Hematopoietic multipotent progenitor cell treated with erythropoietin and hydrocortisone succinate and interleukin-3 and kit ligand, for 17 days (in vitro differentiated cells): Measurements from ENCODE around the gene C2orf68.
"Not testable (repeated sequence)": the region's sequence is repeated elsewhere in the genome, so short reads cannot be mapped to it uniquely, and the experiment has no call there.

Source experiments
- DNase-seq: peaks from one replicate; pipeline ENCODE4 v3.0.0-alpha.2; 2015; ENCODE audit warnings: low spot score

Gene C2orf68

DNA sequence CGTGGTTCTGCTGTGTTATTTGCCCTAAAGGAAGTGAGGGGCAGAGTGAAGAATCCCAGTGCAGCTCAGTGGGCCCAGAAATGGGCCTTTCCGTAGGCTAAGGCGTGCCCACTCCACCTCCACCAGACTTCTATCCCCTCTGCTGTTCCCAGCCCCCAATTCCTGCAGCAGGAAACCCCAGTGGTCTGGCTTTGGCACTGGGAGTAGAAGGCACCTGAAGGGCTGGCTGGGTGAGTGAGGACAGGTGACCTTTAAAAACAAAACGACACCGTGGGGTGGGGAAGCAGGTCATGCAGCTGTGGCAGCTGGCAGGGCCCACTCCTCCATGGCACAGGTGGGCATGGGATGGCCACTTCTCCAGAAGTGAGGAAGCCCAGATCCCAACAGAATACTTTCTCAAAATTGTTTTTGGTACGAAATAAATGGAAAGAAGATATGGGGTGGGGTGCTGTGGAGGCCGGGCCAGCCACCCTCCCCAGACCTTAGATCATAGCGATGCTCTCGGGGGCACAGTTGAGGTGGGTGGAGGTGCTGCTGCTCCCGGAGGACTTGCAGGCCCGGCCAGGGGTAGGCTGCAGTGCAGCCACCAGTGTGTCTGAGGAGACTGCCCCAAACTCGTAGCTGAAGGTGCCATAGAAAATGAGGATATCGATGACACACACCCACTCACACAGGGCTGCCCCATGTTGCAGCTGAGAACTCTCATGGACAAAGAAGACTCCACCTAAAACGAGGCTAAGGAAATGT is 13.1 kb downstream of the C2orf68 start:
- no peak for DNase-seq

- no peak for DNase-seq
Measured at GRCh38 chr2:85597241-85597640, 14.6 kb downstream of the C2orf68 start.

DNA sequence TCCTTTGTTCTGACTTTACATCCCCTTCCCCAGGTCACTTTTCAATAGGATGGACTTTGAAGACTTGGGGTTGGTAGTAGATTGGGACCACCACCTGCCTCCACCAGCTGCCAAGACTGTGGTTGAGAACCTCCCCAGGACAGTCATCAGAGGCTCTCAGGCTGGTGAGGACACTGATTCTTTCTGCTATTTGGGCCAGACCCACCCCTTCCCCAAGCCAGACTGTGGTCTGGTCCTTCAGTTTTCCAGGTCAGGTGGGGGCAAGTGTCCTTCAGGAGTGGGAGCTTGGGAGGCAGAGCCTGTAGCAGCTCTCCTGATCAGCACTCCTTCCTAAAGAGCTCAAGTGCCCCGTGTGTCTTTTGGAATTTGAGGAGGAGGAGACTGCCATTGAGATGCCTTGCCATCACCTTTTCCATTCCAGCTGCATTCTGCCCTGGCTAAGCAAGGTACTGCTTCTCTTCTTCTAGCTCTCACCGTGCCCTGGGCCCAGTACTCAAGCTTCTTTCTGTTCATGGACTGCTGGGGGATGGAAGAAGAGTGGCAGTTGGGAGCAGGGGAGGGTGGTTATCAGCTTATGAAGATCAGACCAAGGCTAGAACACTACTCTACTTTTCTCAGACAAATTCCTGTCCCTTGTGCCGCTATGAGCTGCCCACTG is 15.3 kb downstream of the C2orf68 start:
- no peak for DNase-seq

DNA sequence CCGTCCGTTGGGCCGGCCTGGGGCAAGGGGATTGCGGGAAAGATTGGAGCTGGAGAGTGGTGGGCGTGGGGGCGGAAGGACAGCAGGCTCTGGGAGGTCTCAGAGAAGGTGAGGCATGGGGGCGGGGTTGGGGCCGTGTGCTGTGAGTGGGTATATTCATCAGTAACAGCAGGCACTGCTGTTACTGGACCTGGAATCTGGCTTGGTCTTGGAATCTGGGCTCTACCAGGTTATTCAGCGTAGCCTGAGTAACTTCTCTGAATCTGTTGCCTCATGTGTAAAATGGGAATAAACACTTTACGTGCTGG is 15.9 kb downstream of the C2orf68 start:
- DNase-seq: peak; percentile 33

DNA sequence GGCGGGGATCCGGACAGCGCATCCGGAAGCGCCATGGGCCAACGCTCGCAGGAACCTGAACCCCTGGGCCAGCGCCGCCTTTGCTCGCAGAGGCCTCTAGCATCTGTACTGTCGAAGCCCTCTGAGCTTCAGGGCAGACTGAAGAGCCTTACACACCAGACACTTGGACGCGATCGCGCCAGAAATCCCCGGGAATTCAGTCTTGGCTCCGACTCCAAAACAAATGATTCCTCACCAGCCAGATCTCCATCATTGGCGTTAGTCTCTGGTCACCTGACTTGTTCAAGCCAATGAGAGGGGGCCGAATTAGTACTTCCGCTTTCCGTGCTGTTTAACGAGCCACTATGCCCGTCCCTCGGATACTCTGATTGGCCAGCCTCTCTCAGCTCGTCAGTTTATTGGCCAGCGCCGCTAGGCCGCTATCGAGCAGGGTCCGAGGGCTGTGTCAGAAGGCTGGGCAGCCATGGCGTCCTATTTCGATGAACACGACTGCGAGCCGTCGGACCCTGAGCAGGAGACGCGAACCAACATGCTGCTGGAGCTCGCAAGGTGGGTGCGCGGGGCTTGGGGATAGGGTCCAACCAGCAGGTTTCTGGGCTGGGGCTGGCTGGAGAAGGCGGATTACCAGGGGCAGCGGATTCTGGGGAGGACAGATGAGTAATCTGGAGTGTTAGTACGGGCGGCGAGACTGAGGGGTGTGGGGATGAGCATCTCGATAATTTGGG is 16.4 kb downstream of the C2orf68 start, which contains the start of gene RNF181:
Gene RNF181 (plus strand): TSS at position 445 of the 725 bp plus-strand sequence. CDS start 19 bp downstream, at position 464.
- DNase-seq: peak; percentile 98

DNA sequence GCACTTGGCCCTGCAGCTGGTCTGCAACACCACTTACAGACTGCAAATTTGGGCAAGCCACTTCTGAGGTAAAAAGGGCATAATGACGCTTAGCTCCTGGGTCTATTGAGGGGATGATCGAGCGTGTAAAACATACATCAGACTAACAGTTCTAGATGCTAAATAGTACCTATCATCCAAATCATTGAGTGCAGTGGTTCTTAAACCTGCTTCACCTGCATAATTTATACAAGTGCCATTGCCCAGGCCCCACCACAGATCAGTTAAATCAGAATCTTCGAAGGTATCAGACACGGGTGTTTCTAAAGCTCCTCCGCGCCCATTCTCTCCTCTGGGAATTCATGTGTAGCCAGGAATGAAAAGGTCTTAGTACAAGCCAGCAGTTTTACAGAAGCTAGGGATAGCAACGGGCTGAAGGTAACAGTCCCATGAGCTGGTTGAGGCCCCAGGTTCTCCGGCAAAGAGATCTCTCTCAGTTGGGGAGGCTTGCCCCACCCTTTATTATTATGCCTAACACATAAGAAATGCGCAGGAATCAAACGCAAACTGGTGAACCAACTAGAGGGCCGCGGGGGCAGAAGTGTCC is 17.1 kb downstream of the C2orf68 start:
- DNase-seq: no peak

GRCh38 chr2:85593023-85593422 is 18.8 kb downstream of the C2orf68 start:
- DNase-seq: no peak

GRCh38 chr2:85592299-85592698 is 19.6 kb downstream of the C2orf68 start:
- not testable (repeated sequence) for DNase-seq

DNA sequence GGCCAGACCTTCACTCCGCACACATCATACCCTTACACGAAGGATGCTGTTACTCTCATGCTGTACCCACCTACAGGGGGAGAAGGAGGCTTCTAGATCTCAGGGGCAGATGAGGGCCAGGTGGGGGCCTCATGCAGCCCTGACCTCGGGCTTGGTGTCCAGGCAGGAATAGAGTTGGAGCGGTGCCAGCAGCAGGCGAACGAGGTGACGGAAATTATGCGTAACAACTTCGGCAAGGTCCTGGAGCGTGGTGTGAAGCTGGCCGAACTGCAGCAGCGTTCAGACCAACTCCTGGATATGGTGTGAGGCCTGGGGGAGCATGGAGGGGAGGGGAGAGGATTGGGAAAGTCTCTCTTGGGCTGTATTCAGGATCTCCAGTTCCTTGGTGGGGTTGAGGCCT is 20.3 kb downstream of the C2orf68 start:
- DNase-seq: no peak

DNA sequence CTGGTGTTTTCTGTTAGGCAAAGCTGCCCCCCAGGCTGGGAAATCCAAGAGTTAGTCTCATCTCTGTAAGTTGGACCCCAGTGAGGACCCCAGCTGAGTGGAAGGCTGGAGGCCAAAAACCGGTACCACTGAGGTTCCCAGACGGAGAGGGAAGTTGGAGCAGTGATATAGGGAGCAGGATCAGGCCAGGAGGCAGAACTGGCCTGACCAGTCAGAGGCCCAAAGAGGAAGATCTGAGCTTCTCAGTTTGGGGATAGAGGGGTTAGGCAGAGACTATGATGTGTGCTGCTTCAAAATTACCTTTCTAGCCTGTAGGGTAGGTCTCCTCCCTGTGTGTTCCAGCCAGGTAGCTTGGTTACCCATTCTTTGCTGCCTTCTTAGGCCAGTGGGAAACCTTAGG is 20.9 kb downstream of the C2orf68 start:
- no peak for DNase-seq

GRCh38 chr2:85589982-85590791 is 21.7 kb downstream of the C2orf68 start:
- DNase-seq: no peak

DNA sequence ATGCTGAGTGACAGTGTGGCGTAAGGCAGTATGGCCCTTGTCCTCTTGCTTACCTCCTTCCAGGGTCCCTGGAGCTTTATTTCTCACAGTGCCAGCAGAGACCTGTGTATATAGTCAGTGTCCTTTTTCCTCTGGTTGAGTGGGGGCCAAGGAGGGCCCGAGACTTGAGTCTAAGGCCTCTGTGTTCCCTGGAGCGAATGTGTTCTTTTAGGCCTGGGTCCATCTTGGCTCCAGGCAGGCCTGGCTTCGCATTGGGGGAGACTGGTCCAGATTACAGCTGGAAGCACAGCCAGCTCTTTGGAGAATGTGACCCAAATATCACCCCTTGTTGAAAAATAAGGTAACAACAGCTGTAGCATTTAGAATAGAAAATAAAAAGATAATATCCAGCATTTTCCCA is 22.7 kb downstream of the C2orf68 start:
- no peak for DNase-seq

DNA sequence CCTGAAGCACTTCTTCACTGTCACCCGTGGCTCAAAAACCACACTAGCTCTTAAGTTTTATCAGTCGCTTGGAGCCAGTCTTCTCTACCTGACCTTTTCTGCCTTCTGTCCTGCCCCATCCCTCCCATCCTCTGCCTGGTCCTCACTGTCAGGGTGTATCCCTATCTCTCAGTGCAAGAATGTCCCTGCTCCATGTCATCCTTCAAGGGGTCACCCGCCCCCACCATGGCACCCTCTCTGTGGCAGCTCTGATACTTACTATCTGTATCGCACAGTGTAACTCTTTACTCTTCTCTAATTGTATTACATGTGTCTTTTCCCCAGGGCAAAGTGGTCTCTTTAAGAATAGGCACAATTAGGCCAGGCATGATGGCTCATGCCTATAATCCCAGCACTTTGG is 23.2 kb downstream of the C2orf68 start:
- no peak for DNase-seq

GRCh38 chr2:85588236-85588635 is 23.6 kb downstream of the C2orf68 start:
- no peak for DNase-seq

DNA sequence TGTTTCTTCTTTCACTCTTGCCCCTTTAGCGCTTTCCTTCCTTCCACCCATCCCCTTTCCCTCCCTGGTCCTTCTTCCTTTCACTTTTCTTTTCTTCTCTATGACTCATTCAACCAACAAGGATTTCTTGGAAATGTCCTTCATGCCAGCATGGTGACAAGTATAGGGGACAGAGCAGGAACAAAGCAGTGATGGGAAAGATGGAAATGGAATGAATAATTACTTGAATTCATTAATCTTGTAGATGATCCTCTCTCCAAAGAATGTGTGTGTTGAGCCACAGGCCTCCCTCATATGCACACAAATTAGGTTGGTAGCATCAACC is 26.1 kb downstream of the C2orf68 start:
- DNase-seq: no peak

DNA sequence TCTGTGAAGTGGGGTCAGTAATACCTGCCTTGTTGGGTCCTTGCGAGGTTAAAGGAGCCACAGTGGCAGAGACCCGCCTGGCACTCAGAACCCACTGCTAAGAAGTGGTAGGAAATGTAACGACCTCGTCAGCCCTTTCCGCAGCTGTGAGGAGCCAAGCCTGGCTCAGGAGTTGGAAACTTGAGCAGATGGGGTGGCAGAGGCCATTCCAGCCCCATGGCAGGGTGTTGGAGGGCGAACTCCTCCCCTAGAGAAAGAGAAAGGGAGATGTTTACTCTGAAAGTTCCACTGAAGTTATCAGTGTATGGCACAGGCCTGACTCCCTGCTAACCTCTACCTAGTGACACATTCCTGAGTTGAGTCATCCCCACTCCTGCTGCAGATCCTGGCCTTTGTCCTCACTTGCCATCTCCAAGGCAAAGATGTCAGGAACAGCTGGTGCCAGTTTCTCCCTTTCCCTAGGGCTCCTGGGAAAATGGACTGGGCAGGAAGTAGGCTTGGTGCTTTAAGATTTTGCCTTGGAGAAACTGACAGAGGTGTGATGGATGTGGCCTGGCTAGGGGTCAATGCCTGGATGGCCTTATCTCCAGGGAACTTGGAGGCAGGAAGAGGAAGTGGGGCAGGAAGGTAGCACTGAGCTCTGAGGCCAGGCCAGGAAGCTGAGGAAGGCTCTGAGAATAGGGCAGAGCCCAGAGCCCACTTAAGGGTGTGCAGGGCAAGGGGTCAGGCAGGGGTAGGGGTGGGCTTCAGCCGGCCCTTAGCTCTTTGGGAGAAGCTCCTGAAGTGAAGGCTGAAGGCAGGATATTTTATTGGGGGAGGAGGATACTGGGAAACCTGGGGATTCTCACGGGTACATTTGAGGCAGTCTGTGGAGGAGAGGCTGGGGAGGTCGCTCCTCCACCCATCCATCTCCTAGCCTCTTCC is 26.7 kb downstream of the C2orf68 start:
- DNase-seq: peak; percentile 49

DNA sequence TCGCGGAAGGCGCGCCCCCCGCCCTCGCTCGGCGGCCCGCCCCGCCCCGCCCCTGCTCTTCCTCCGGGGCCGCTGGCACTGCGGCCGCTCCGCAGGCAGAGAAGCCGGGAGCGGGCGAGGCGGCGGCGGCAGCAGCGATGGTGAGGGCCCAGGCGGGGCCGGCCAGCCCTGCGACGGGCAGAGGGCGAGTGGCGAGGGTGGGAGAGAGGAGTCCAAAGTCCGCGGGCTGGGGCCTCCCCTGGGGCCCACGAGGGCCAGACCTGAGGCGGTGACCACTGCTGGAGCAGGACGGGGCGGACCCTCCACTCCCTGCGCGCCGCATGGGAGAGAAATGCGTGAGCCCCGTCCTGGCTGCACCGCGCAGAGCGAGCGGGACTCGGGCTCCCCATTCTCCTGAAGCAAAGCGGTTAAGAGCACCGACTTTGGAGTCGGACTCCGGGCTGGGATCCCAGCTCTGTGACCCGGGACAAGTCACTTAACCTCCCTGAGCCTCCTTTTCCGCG is 27.5 kb downstream of the C2orf68 start, which contains the start of gene VAMP5:
Gene VAMP5 (plus strand): TSS at position 78 of the 503 bp plus-strand sequence. CDS start 60 bp downstream, at position 138.
- no peak for DNase-seq

DNA sequence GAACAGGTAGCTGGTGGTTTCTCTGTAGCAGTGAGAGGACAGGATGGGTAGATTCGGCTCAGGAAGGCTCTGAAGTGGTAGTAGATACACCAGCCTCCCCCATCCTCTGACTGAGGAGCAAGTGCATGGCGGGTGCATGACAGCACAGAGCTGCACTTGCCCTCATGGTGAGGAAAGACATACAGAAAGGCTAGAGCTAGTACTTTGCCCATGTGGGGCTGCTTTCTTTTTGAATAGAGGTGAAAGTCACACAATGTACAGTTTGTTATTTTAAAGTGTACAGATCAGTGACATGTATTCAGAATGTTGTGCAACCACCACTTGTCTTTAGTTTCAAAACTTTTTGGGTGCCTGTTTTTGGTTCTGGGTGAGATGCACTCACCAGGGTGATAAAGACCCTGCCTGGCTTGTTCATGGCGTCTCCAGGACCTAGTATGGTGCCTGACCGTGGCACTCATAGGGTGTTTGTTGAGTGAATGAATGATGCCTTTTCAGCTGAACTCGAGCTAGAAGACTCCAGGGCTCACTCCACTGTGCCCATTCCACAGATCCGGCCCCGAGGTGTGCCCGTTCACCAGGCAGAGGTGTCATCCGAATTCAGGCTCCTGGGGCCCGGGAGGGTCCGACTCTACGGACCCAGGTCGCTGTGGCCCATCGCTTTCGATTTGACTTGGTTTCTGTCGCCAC is 28.1 kb downstream of the C2orf68 start:
- no peak for DNase-seq

GRCh38 chr2:85582492-85582891 is 29.4 kb downstream of the C2orf68 start:
- DNase-seq: no peak

DNA sequence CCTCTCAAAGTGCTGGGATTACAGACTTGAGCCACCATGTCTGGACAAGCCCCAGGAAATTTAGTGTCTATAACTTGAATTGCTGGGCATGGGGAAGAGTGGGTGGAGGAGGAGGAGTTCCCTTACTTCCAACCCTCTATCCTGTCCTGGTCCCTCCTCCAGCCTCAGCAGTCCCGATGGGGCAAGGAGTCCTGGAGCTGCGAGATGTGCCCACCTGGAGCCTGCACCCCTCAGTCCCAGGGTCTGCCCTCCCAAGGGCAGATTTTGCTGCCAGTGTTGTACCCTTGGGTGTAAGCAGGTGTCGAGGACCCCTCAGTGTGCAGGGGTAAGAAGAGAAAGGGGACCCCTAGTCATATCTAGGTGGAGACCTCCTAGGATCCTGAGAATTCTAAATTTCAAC is 31.7 kb downstream of the C2orf68 start:
- DNase-seq: no peak
